ENCODE results near the gene CYP24A1. TPM values are rescaled to one million over a fixed set of nuclear protein-coding genes. Genes with fewer than 3 reads are reported as not detected.

CYP24A1 gene
- total RNA-seq, 3 donors from 2014 or later, result not detected

DNA sequence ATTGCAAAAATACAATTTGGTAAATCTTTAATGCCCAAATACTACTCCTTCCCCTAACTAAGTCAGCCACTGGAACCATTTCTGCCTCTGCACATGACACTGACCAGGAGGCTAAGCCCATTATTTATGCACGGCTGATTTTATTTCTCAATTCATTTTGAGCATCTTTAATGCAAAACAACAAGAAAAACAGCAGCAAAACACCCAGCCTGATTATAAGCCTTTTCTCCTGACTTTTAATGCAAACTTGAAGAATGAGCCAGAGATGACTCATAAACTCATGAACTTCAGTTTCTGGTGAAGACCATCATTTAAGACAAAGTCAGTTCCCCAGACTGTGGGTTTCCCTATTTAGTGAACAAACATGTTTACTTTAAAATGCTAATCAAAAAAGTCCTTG is 51.6 kb downstream of the CYP24A1 start:
- TF ChIP-seq CTCF (IDR thresholded peaks at IDR 0.05), result no peak
- peaks cover 4% of the 10 kb centered on the region for H3K4me1 ChIP-seq (ENCODE audit: low read depth)
- no peak overlapping the region for H3K4me3 ChIP-seq
- H3K9me3 ChIP-seq, result no peaks in the 10 kb centered on the region
- no peaks in the 10 kb centered on the region for H3K36me3 ChIP-seq (ENCODE audit: low read depth)
- no peak for ATAC-seq
- intact Hi-C loops (cut with DNase I, micrococcal nuclease), result no loop called here
- DNase-seq, result no peak

GRCh38 chr20:54119744-54120143 is 54.0 kb downstream of the CYP24A1 start:
- Histone ChIP-seq H3K4me1 (ENCODE audit: low read depth) (peaks cover 9% of the 10 kb centered on the region), H3K4me3 (no peak overlapping the region), H3K36me3 (ENCODE audit: low read depth) (no peaks in the 10 kb centered on the region), H3K9me3 (no peaks in the 10 kb centered on the region)
- ATAC-seq, result no peak
- no peak for DNase-seq
- intact Hi-C loops (cut with DNase I, micrococcal nuclease), result no loop called here
- no peak for TF ChIP-seq CTCF (IDR thresholded peaks at IDR 0.05)

GRCh38 chr20:54118220-54119001 is 55.4 kb downstream of the CYP24A1 start:
- intact Hi-C loops (cut with DNase I, micrococcal nuclease), result no loop called here
- ATAC-seq, result no peak
- H3K9me3 ChIP-seq, result no peaks in the 10 kb centered on the region

GRCh38 chr20:54116550-54117235 is 57.1 kb downstream of the CYP24A1 start:
- no peaks in the 10 kb centered on the region for H3K9me3 ChIP-seq
- no peak overlapping the region for H3K4me3 ChIP-seq
- peaks cover 15% of the 10 kb centered on the region for H3K4me1 ChIP-seq (ENCODE audit: low read depth)
- DNase-seq, result peak in 1 of 3 donors; percentile 26
- no peak for TF ChIP-seq CTCF (IDR thresholded peaks at IDR 0.05)
- no peaks in the 10 kb centered on the region for H3K36me3 ChIP-seq (ENCODE audit: low read depth)
- intact Hi-C loops (cut with DNase I, micrococcal nuclease), result no loop called here
- ATAC-seq, result no peak

More at GRCh38 chr20:54118220-54119001, 55.4 kb downstream of the CYP24A1 start:
- Histone ChIP-seq H3K4me1 (ENCODE audit: low read depth) (peaks cover 10% of the 10 kb centered on the region), H3K36me3 (ENCODE audit: low read depth) (no peaks in the 10 kb centered on the region), H3K4me3 (no peak overlapping the region)
- no peak for TF ChIP-seq CTCF (IDR thresholded peaks at IDR 0.05)
- no peak for DNase-seq

- TF ChIP-seq CTCF (IDR thresholded peaks at IDR 0.05), result no peak
- Histone ChIP-seq H3K9me3 (no peaks in the 10 kb centered on the region), H3K4me3 (no peak overlapping the region), H3K4me1 (ENCODE audit: low read depth) (peaks cover 20% of the 10 kb centered on the region), H3K36me3 (ENCODE audit: low read depth) (no peaks in the 10 kb centered on the region)
- intact Hi-C loops (cut with DNase I, micrococcal nuclease), result no loop called here
- DNase-seq (peak in 2 of 3 donors; percentile 17 to 35), ATAC-seq (no peak)
Measured at GRCh38 chr20:54115172-54115854, 58.5 kb downstream of the CYP24A1 start.
